Measurements from ENCODE around the gene FBXL4. TPM values are rescaled to one million over a fixed set of nuclear protein-coding genes. Genes with fewer than 3 reads are reported as not detected.

The FBXL4 gene
- total RNA-seq, 2 experiments from 2014 or later: 14.5 to 20.9 TPM

DNA sequence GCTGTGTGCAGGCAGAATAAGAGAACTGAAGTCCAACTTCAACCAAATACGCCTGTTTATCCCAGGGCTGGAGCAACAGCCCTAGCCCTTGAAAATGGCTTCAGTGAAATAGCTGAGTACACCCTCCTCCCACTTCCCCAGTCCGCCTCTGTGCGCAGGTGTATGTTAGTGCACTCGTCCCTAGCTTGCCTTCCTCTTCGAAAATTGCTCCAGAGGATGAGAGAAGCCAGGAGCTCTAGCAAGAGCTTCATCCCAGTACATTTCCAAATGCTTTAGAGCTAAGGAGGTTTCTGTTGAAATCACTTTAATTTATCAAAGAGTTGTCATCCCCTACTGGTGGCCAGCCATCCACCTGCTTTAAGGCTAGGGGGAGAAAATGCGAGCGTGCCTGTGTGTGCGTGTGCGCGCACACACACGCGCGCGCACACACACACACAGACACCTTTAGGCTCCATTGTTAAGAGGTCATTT is 118.8 kb downstream of the FBXL4 start:
- TF ChIP-seq, protein P1, sequence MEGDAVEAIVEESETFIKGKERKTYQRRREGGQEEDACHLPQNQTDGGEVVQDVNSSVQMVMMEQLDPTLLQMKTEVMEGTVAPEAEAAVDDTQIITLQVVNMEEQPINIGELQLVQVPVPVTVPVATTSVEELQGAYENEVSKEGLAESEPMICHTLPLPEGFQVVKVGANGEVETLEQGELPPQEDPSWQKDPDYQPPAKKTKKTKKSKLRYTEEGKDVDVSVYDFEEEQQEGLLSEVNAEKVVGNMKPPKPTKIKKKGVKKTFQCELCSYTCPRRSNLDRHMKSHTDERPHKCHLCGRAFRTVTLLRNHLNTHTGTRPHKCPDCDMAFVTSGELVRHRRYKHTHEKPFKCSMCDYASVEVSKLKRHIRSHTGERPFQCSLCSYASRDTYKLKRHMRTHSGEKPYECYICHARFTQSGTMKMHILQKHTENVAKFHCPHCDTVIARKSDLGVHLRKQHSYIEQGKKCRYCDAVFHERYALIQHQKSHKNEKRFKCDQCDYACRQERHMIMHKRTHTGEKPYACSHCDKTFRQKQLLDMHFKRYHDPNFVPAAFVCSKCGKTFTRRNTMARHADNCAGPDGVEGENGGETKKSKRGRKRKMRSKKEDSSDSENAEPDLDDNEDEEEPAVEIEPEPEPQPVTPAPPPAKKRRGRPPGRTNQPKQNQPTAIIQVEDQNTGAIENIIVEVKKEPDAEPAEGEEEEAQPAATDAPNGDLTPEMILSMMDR (conservative IDR thresholded peaks at IDR 0.05; ENCODE audit: low read length): no peak
- TF ChIP-seq EZH2phosphoT487 (IDR thresholded peaks at IDR 0.05; ENCODE audit: borderline replicate concordance, low read depth, low read length): no peak
- POLR2A ChIA-PET: interaction anchor here (0.6 to 1.1 kb wide), 3 partner anchors 18 to 1725 kb away, joined by 3 read pairs; no protein-coding TSS in a partner anchor
- no peaks in the 10 kb centered on the region for H3K4me1 ChIP-seq (ENCODE audit: insufficient read depth, low read length, poor library complexity, severe bottlenecking)
- H3K9me2 ChIP-seq (ENCODE audit: insufficient read depth, low read length): no peaks in the 10 kb centered on the region
- no peaks in the 10 kb centered on the region for H3K79me2 ChIP-seq (ENCODE audit: insufficient read depth, low read depth, low read length)
- no peaks in the 10 kb centered on the region for H3K36me3 ChIP-seq (ENCODE audit: insufficient read depth, low read length)
- no peak overlapping the region for H3K4me3 ChIP-seq (ENCODE audit: low read depth, low read length, poor library complexity, severe bottlenecking)
- H3K9me3 ChIP-seq (ENCODE audit: low read length): no peaks in the 10 kb centered on the region
- H2AFZ ChIP-seq (ENCODE audit: low read length): no peak overlapping the region
- H3K27ac ChIP-seq (ENCODE audit: low read depth, low read length, poor library complexity, severe bottlenecking): no peak overlapping the region
- no peaks in the 10 kb centered on the region for H4K20me1 ChIP-seq (ENCODE audit: insufficient read depth, low read length)
- BruUV-seq (replicated peaks): no TSS peak
- no peak overlapping the region for H3K4me2 ChIP-seq (ENCODE audit: low read length)
- no peak for DNase-seq (ENCODE audit: low spot score)
- intact Hi-C loops (cut with micrococcal nuclease; ENCODE audit: unreplicated experiment): no loop called here
- CTCF ChIA-PET (ENCODE audit: unreplicated experiment): no interaction called here

DNA sequence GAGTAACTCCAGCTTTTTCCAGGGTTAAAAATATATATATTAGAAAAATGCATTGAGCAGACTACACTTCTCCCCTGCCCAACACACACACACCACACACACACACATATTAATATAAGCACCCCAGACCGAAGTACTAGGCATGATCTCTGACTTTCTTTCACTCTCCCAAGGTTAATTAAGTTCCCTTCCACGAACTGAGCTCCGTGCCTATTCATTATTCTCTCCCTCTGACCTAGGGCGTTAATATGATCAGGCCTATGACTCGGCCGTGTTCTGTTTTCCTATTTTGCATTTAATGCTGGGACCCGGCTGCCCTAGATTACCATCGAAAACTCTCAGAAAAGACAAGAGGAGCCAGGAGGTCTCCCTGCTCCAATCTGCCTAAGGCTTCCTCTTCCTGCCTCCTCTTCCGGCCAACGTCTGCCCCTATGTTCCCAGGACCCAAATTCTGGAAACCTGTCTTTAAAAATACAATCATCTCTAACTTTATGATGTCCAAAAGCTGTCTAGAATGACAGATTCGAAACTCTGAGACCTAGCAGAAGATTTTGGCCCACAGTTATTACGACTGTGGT is 119.4 kb downstream of the FBXL4 start:
- H3K4me2 ChIP-seq (ENCODE audit: low read length): no peak overlapping the region
- H3K9me2 ChIP-seq (ENCODE audit: insufficient read depth, low read length): no peaks in the 10 kb centered on the region
- POLR2A ChIA-PET: interaction anchor here (1.1 kb wide), 1 partner anchor 186 kb away, joined by 3 read pairs; no protein-coding TSS in a partner anchor
- no peaks in the 10 kb centered on the region for H3K4me1 ChIP-seq (ENCODE audit: insufficient read depth, low read length, poor library complexity, severe bottlenecking)
- no peaks in the 10 kb centered on the region for H3K9me3 ChIP-seq (ENCODE audit: low read length)
- no peak overlapping the region for H3K4me3 ChIP-seq (ENCODE audit: low read depth, low read length, poor library complexity, severe bottlenecking)
- CTCF ChIA-PET (ENCODE audit: unreplicated experiment): no interaction called here
- H3K79me2 ChIP-seq (ENCODE audit: insufficient read depth, low read depth, low read length): no peaks in the 10 kb centered on the region
- no peaks in the 10 kb centered on the region for H3K36me3 ChIP-seq (ENCODE audit: insufficient read depth, low read length)
- no peak for DNase-seq (ENCODE audit: low spot score)
- TF ChIP-seq EZH2phosphoT487 (IDR thresholded peaks at IDR 0.05; ENCODE audit: borderline replicate concordance, low read depth, low read length): no peak
- TF ChIP-seq, protein P1 (conservative IDR thresholded peaks at IDR 0.05; ENCODE audit: low read length): no peak
- intact Hi-C loops (cut with micrococcal nuclease; ENCODE audit: unreplicated experiment): no loop called here
- no TSS peak for BruUV-seq (replicated peaks)
- no peaks in the 10 kb centered on the region for H4K20me1 ChIP-seq (ENCODE audit: insufficient read depth, low read length)
- no peak overlapping the region for H3K27ac ChIP-seq (ENCODE audit: low read depth, low read length, poor library complexity, severe bottlenecking)
- no peak overlapping the region for H2AFZ ChIP-seq (ENCODE audit: low read length)
